Measurements from ENCODE around the gene STAT5B. TPM values are rescaled to one million over a fixed set of nuclear protein-coding genes. Genes with fewer than 3 reads are reported as not detected.
A peak's percentile ranks its signal among the peaks of the same experiment; 100 is the strongest.

The STAT5B gene
- total RNA-seq, 1 donor from 2014 or later, result 82.6 TPM

GRCh38 chr17:42276609-42277341 lies 584 bp upstream of the STAT5B start:
- intact Hi-C loops (cut with micrococcal nuclease), result loop anchor here (1.0 kb wide), 1 partner anchor 11 kb away; no protein-coding TSS in a partner anchor
- ATAC-seq (ENCODE audit: low read depth) (no peak), DNase-seq (no peak)
- H3K4me3 Mint-ChIP-seq, result peak overlapping the region; percentile 80
- POLR2A ChIA-PET, result interaction anchor here (0.6 to 4.2 kb wide), 8 partner anchors 11 to 166 kb away, joined by 3 to 54 read pairs (median 6); partner anchors contain the start of genes GHDC, STAT3 and STAT5A
- H3K36me3 Mint-ChIP-seq (ENCODE audit: low read depth), result peaks cover 4% of the 10 kb centered on the region
- TF ChIP-seq CTCF (IDR thresholded peaks at IDR 0.05), result no peak
- H3K4me1 Mint-ChIP-seq, result peaks cover 47% of the 10 kb centered on the region
- CTCF ChIA-PET, result interaction anchor here (1.0 kb wide), 1 partner anchor 54 kb away, joined by 4 read pairs; no protein-coding TSS in a partner anchor
- no peaks in the 10 kb centered on the region for H3K9me3 Mint-ChIP-seq
- peak overlapping the region; percentile 76 for H3K27ac Mint-ChIP-seq
- H3K27me3 Mint-ChIP-seq, result no peaks in the 10 kb centered on the region

- ATAC-seq (ENCODE audit: low read depth), result peak; percentile 63
- ChIA-PET POLR2A (interaction anchor here (0.7 to 4.2 kb wide), 11 partner anchors 10 to 309 kb away, joined by 3 to 45 read pairs (median 4); partner anchors contain the start of genes GHDC, STAT3 and STAT5A), CTCF (interaction anchor here (0.8 kb wide), 1 partner anchor 54 kb away, joined by 3 read pairs; no protein-coding TSS in a partner anchor)
- Mint-ChIP-seq H3K27ac (peak overlapping the region; percentile 81), H3K36me3 (ENCODE audit: low read depth) (peaks cover 4% of the 10 kb centered on the region), H3K27me3 (no peaks in the 10 kb centered on the region), H3K9me3 (no peaks in the 10 kb centered on the region), H3K4me3 (peak overlapping the region; percentile 92), H3K4me1 (peaks cover 57% of the 10 kb centered on the region)
- DNase-seq, result no peak
- intact Hi-C loops (cut with micrococcal nuclease), result loop anchor here (1.0 kb wide), 2 partner anchors 12 to 27 kb away; no protein-coding TSS in a partner anchor
- no peak for TF ChIP-seq CTCF (IDR thresholded peaks at IDR 0.05)
Measured at GRCh38 chr17:42275527-42276358, 448 bp downstream of the STAT5B start.

GRCh38 chr17:42274812-42275526 lies 1.2 kb downstream of the STAT5B start:
- CTCF ChIA-PET, result interaction anchor here (0.8 kb wide), 1 partner anchor 53 kb away, joined by 3 read pairs; no protein-coding TSS in a partner anchor

GRCh38 chr17:42274253-42274542 lies 2.0 kb downstream of the STAT5B start:
- DNase-seq, result no peak
- H3K36me3 Mint-ChIP-seq (ENCODE audit: low read depth), result peaks cover 4% of the 10 kb centered on the region
- H3K27me3 Mint-ChIP-seq, result no peaks in the 10 kb centered on the region
- H3K4me3 Mint-ChIP-seq, result peak overlapping the region; percentile 92
- POLR2A ChIA-PET, result interaction anchor here (0.6 to 4.2 kb wide), 6 partner anchors 14 to 257 kb away, joined by 3 to 45 read pairs (median 8); partner anchors contain the start of genes DNAJC7, STAT3 and STAT5A
- peaks cover 66% of the 10 kb centered on the region for H3K4me1 Mint-ChIP-seq
- intact Hi-C loops (cut with micrococcal nuclease), result no loop called here
- no peak for ATAC-seq (ENCODE audit: low read depth)
- no peak for TF ChIP-seq CTCF (IDR thresholded peaks at IDR 0.05)
- H3K9me3 Mint-ChIP-seq, result no peaks in the 10 kb centered on the region
- CTCF ChIA-PET, result no interaction called here
- no peak overlapping the region for H3K27ac Mint-ChIP-seq

More at GRCh38 chr17:42274812-42275526, 1.2 kb downstream of the STAT5B start:
- H3K4me3 Mint-ChIP-seq, result peak overlapping the region; percentile 92
- no peaks in the 10 kb centered on the region for H3K9me3 Mint-ChIP-seq
- POLR2A ChIA-PET, result interaction anchor here (0.6 to 4.2 kb wide), 14 partner anchors 10 to 308 kb away, joined by 3 to 45 read pairs (median 4); partner anchors contain the start of genes DNAJC7, GHDC, STAT3 and STAT5A
- peaks cover 4% of the 10 kb centered on the region for H3K36me3 Mint-ChIP-seq (ENCODE audit: low read depth)
- ATAC-seq (ENCODE audit: low read depth) (no peak), DNase-seq (no peak)
- no peak for TF ChIP-seq CTCF (IDR thresholded peaks at IDR 0.05)
- H3K4me1 Mint-ChIP-seq, result peaks cover 60% of the 10 kb centered on the region
- H3K27ac Mint-ChIP-seq, result peak overlapping the region; percentile 81
- intact Hi-C loops (cut with micrococcal nuclease), result loop anchor here (1.0 kb wide), 1 partner anchor 27 kb away; no protein-coding TSS in a partner anchor
- no peaks in the 10 kb centered on the region for H3K27me3 Mint-ChIP-seq

Measured in activated B cell treated with CpG ODN at 0.5 μM for 24 hours (primary cell).